H7 (cell line): ENCODE measurements around the gene TNIK. TPM values are rescaled to one million over a fixed set of nuclear protein-coding genes. Genes with fewer than 3 reads are reported as not detected.

Source experiments
- DNase-seq: peaks from one replicate; pipeline ENCODE4 v3.0.0; 2012
- H3K27me3 ChIP-seq: 2 replicates; pipeline ENCODE4 v1.6.0; 2011; ENCODE audit warnings: mild to moderate bottlenecking, low read length; ENCODE audit not compliant: control insufficient read depth, insufficient read depth
- H3K36me3 ChIP-seq: replicated peaks from 2 replicates; pipeline ENCODE4 v1.5.1; 2011; ENCODE audit warnings: low read length; ENCODE audit not compliant: control insufficient read depth, insufficient read depth
- H3K4me3 ChIP-seq: 2 replicates; pipeline ENCODE4 v1.5.1; 2011; ENCODE audit warnings: low read depth, mild to moderate bottlenecking, control low read depth, low read length, moderate library complexity; ENCODE audit not compliant: insufficient read depth
- total RNA-seq: library from RNA; depleted of rRNA; stranded (reverse); fragments of >200 nt; shearing (Covaris generic); gene quantifications from 2 replicates; pipeline ENCODE4 v1.2.3, GENCODE V29; 2014

The TNIK gene
- total RNA-seq, 1 experiment from 2014 or later: 16.4 TPM

DNA sequence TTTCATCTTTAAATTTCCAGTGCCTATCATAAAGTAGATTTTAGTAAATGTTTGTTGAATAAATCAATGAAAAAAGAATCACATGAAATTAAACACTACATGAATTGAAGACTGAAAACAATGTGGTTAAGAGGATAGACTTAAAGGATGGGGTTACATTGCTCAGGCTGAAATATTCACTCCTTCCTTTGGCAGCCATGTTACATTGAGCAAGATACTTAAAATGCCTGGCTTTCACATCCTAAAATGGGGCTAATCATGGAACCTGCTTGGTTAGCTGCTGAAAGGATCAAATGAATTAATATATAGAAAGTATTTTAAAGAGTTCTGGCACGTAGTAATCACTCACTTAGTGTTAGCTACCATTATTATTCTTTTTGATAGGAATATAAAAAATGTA, 236.8 kb downstream of the TNIK start:
- no peak for DNase-seq
- no peaks in the 10 kb centered on the region for H3K36me3 ChIP-seq
- H3K4me3 ChIP-seq: no peak overlapping the region
- no peaks in the 10 kb centered on the region for H3K27me3 ChIP-seq

DNA sequence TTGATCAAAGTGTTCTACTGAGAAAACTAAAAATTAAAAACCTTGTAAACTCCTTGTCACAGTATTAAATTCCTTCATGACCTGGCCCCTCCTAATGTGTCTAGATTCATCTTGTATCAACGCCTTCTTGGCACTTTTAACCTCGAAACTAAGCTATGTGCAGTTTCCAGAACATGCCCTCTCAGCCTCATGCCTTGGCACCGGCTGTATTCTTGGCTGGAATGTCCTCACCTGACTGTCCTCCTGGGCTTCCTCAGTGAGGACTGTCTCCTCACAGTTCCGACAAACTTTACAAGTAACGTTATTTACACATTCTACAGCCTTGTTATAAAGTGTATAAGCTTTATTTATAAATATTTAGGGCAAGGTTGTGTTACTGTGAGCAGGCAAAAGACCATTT, 237.2 kb downstream of the TNIK start:
- no peaks in the 10 kb centered on the region for H3K27me3 ChIP-seq
- H3K36me3 ChIP-seq: no peaks in the 10 kb centered on the region
- no peak overlapping the region for H3K4me3 ChIP-seq
- DNase-seq: no peak

DNA sequence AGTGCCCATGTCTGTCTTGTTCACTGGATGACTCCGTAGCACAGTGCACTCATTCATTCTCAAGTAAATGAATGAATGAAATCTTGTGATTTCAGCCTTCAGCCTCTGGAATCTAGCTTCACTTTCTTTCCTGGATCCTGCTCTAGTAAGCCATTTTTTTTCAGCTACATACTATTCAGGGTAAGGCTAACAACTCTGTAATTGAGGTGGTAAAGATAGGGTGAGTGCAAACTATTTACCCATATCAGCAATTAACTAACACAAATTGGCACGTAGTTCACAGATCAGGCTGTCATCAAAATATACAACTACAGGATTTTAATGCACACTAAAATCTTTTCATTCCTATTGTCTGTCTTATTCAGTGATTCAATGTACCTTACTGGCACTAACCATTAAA, 238.6 kb downstream of the TNIK start:
- Histone ChIP-seq H3K27me3 (no peaks in the 10 kb centered on the region), H3K36me3 (no peaks in the 10 kb centered on the region), H3K4me3 (no peak overlapping the region)
- DNase-seq: no peak

DNA sequence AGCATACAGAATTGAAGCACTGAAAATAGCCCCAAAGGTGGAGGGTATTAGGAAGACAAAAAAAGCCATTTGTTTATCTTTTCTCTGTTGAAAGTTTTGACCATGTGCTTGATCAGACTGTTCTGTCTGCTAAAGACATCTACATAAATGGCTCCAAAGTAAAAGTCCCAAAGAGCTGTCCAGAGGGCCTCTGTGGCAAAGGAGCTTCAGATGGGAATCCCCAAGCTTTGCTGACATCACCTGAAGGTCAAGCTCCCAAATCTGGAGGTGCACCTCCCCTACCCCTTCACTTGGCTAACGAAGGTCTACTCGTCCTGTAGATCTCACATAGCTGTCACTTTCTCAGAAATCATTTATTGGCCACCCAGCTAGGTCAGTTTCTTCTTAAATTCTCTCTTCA, 239.1 kb downstream of the TNIK start:
- Histone ChIP-seq H3K27me3 (no peaks in the 10 kb centered on the region), H3K36me3 (no peaks in the 10 kb centered on the region), H3K4me3 (no peak overlapping the region)
- DNase-seq: no peak

DNA sequence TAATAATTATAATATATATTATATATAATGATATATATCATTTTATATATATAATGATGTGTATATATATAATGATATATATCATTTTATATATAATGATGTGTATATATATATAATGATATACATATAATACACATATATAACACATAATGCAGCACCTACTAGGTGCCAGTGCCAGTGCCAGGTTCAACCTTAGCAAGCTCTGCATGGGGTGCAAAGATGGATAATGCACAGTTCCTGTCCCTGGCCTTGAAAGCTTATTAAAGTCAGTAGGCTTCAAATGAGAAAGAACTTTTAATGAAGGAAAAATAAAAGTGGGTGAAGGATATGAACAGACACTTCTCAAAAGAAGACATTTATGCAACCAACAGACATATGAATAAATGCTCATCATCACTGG, 240.9 kb downstream of the TNIK start:
- Histone ChIP-seq H3K27me3 (no peaks in the 10 kb centered on the region), H3K4me3 (no peak overlapping the region), H3K36me3 (no peaks in the 10 kb centered on the region)
- no peak for DNase-seq

DNA sequence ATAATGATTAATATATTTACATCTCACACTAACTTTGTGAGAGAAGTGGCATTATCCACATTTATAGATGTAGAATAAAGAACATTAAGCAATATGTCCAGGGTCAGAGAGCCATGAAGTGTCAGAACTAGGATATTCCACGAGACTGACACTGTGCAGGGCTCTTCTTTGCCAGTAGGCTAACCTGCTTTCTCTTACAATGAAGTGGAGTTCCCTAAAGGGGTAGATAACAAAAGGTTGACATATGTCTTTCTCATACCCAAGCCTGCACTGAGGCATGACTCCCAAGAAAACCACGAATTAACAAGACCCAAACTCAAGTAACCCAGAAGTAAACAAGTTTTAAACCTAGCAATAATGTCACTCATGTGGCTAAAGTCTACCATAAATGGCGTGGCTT, 242.1 kb downstream of the TNIK start:
- Histone ChIP-seq H3K4me3 (no peak overlapping the region), H3K36me3 (no peaks in the 10 kb centered on the region), H3K27me3 (no peaks in the 10 kb centered on the region)
- DNase-seq: no peak

DNA sequence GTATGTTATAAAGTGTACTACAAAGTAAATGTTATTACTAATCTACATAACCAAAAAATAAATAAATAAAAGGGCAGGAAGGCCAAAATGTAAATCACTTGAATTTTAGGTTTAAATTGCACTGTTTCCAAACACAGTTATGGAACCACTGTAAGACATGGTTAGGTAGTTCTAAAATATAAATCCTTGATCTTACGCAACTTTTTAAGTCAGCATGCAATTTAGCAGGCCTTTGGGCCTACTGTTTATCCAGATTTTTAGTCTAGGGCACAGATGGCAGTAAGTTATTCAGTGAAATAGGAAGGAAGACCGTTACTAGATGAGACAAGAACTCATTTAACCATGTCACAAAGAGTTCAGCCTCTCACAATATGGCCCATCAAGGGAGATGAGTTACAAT, 246.3 kb downstream of the TNIK start:
- H3K36me3 ChIP-seq: no peaks in the 10 kb centered on the region
- no peak overlapping the region for H3K4me3 ChIP-seq
- no peak for DNase-seq
- H3K27me3 ChIP-seq: no peaks in the 10 kb centered on the region

DNA sequence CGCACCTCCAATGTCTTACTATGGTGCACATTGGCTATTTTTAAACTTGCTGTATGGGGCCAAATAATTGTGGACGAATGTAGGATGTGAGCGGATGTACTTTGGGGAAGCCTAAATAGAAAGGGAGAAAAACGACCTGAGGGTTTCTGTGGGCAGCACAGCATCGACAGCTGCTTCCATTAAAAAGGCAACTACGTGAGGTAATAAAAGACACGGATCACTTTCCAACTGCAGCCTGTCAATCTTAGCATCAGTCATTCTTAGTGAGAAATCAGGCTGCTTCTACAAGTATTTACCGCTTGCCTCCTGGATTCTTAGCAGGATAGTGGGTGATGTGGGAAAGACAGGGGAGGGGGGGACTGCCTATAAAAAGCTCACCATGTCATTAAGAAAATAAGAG, 247.0 kb downstream of the TNIK start:
- DNase-seq: no peak
- H3K4me3 ChIP-seq: no peak overlapping the region
- no peaks in the 10 kb centered on the region for H3K27me3 ChIP-seq
- H3K36me3 ChIP-seq: no peaks in the 10 kb centered on the region

DNA sequence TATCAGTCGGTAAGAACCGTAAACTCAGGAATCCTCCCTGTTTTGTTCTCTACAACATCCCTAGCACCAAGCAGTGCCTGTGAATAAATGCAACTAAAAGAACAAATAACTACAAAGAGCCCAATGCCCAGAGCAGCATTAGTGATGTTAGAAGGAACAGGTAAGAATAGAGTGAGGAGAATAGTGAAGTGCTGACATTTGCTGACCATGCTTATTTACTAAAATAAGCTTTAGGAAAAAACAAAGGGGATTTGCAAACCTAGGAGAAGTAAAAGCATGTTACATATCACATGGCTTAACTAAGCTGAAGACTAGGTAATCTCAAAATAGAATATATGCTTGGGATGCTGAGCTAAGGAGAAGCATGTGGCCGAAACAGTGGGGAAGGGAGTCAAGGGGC, 247.6 kb downstream of the TNIK start:
- Histone ChIP-seq H3K4me3 (no peak overlapping the region), H3K36me3 (no peaks in the 10 kb centered on the region), H3K27me3 (no peaks in the 10 kb centered on the region)
- no peak for DNase-seq

DNA sequence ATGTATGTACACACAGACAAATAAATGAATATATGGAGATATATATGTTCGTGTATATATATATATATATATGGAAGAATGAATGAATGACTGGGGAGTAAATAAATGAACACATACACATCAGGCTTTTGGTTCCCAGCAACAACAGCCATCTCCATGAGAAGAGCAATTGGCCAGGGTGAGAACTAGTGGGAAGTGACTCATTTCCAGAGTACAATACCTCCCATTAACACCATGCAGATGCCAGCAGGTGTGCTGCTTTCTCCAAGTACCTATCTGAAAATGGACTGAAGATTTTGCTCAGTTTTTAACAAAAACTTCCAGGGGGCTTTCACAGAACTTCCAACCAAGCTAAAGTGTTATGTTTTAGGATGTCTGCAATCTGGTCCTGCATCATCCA, 253.9 kb downstream of the TNIK start:
- Histone ChIP-seq H3K4me3 (no peak overlapping the region), H3K36me3 (no peaks in the 10 kb centered on the region), H3K27me3 (no peaks in the 10 kb centered on the region)
- DNase-seq: no peak

DNA sequence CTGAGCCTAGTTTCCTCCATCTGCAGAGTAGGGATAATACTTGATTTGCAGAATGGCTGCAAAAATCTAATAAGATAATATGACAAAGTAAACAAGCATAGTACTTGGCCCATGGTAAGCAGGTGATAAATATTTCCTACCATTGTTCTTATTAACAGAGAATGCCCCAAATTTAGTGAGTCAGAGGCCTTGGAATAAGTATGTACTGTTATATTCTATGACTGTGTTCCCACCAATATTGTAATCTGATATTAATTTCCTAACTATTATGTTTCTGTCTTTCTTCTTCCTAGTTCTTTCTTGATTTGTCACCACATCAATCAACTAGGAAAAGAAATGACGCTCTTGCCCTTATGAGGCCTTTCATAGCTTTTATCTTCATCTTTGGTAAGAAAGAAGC, 255.3 kb downstream of the TNIK start:
- H3K36me3 ChIP-seq: no peaks in the 10 kb centered on the region
- DNase-seq: no peak
- no peak overlapping the region for H3K4me3 ChIP-seq
- no peaks in the 10 kb centered on the region for H3K27me3 ChIP-seq

DNA sequence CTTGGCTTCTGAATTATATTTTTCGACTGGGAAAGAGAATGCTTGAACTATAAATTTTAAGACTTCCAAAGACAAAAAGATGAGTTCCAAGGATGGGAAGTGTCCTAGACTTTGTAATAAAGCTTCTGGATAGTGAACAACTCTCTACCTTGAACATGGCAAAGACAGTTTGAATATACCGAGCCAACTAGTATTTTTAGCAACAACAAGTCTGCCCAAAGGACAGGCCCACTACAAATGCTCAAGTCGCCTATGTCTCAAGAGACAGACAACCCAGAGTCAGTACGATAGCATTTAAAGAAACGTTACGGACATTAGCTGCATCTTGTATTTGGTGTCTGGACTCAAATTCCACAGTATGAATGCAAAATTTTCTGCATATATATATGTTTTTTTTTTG, 258.4 kb downstream of the TNIK start:
- Histone ChIP-seq H3K27me3 (no peaks in the 10 kb centered on the region), H3K4me3 (no peak overlapping the region), H3K36me3 (no peaks in the 10 kb centered on the region)
- DNase-seq: no peak

DNA sequence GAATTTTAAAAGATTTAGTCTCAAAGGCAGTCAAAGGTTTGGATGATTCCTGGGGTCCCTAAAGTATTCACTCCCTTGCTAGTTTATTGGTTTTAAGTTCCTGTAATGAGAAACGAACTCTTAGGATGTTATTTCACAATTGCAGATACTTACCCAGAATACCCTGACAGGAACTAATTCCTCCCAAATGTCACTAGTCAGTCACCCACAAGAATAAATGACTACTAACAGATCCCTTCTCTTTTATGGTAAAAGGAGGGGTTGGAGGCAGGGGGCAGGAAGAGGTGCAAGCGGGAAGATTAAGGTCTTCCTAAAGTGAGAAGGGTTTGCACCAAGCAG, 259.5 kb downstream of the TNIK start:
- H3K4me3 ChIP-seq: no peak overlapping the region
- no peaks in the 10 kb centered on the region for H3K27me3 ChIP-seq
- no peak for DNase-seq
- H3K36me3 ChIP-seq: no peaks in the 10 kb centered on the region

DNA sequence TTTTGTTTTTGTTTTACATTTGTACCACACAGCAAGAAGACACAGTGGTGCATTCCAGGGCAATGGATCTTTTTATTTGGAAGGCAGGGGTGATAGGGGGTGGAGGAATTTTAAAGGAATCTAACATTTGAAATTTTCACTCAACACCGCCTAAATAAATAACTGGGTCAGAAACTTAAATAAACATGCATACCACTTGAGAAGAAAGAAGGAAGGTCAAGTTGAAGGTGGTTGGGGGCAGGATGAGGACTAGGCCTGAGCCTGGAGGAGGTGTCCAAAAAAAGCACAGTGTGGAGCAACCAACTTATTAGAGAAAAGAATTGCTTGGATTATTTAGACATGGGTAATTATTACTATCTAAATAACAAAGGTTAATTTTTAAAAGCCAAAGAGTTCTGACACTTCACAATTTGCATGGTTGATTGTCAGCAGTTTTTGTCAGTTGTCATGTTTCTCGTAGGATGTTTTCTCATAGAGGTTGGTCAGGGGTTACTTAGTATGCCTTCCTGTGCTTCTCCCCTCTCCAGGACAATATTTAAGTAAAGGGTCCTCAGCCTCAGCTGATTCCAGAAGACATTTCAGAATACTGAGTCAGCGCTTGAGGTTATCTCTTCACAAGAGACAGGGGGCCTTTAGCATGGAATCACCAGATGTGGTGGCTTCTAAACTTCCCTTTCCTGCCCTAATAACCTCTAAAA, 260.0 kb downstream of the TNIK start:
- Histone ChIP-seq H3K4me3 (no peak overlapping the region), H3K36me3 (no peaks in the 10 kb centered on the region), H3K27me3 (no peaks in the 10 kb centered on the region)
- no peak for DNase-seq

DNA sequence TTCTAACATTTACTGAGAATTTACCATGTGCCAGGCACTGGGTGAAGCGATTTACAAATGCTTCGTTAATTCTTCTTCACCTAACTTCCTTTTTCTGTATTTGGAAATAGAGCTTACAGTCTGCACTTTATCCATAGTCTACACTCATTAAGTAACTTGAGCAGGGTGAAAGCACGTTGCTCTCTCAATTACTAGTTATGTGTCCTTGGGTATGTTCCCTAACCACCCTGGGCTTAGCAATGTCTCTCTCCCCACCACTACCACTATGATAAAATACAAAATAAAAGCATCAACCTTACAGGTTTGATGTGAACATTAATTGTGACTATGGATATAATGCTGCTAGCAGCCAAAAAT, 260.8 kb downstream of the TNIK start:
- Histone ChIP-seq H3K27me3 (no peaks in the 10 kb centered on the region), H3K36me3 (no peaks in the 10 kb centered on the region), H3K4me3 (no peak overlapping the region)
- no peak for DNase-seq

DNA sequence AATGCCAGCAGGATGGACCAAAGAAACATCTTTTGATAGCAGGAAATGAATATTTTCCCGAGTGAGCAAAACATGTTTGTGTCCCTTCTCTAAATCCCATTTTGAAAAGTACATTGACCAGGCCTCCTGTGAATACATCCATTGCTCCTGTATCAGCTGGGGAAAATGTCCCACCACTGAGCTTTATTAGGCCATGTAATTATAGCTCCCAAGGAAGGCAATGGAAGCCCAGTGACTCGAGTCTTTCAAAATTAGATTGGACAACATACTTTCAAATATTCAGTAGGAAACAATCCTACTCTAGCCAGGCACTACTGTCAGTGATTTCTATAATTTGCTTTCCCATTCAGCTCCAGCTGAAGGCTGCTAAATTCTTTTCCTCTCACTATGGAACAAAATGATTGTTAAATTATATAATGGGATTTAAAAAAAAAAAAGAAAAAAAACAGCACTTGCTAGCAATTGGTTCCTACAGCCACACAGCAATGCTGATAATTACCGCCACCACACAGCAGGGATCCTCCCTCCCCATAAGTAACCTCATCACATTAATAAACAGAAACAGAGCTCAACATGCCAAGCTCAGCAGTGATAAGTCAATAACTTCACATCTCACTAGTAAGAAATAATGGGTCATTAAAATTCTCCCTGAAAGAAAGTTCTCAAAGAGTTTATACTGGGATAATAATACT, 261.3 kb downstream of the TNIK start:
- H3K4me3 ChIP-seq: no peak overlapping the region
- DNase-seq: no peak
- no peaks in the 10 kb centered on the region for H3K27me3 ChIP-seq
- H3K36me3 ChIP-seq: no peaks in the 10 kb centered on the region
